Effector CD8-positive, alpha-beta T cell (primary cell): ENCODE data around the gene FARP1.

Experiments used
- DNase-seq: peaks from one replicate; lab custom pipeline; 2025; lab: John Stamatoyannopoulos, UW

The FARP1 gene

DNA sequence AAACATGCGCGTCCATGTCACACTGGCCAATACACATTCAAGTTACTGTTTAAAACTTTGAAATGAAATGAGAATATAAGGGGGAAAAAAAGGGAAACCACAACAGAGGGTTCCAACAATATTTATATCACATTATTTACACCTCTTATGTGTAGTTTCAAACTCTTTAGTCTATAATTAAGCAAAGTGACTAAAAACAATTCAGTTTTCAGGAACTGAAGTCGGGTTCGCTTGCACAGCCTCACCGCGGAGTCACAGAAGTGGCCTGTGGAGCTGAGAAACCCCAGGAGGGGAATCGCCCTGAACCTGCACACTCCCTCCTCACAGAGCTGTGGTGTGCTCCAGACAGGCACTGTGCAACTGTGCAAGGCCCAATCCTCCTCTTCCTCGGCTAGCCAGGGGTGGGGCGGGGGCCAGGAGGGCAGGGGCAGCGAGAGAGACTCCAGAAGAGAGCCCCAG is 358.1 kb downstream of the FARP1 start:
- no peak for DNase-seq

GRCh38 chr13:98503175-98504028 is 360.5 kb downstream of the FARP1 start:
- DNase-seq = no peak

DNA sequence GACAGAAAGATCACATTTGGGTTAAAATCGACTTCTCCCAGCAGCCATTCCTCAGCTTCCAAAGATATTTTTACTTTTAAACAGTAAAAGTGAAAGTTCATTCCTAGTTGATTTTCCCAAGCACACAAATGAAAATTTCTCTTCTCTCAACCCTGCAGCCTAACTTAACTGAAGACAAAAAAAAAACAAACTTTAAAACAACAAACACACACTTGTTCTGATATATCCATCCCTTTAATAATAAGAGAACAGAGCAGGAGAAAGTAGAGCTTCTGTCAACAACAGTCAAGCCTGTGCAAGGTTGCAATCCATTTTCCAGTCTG is 361.1 kb downstream of the FARP1 start:
- DNase-seq = no peak

DNA sequence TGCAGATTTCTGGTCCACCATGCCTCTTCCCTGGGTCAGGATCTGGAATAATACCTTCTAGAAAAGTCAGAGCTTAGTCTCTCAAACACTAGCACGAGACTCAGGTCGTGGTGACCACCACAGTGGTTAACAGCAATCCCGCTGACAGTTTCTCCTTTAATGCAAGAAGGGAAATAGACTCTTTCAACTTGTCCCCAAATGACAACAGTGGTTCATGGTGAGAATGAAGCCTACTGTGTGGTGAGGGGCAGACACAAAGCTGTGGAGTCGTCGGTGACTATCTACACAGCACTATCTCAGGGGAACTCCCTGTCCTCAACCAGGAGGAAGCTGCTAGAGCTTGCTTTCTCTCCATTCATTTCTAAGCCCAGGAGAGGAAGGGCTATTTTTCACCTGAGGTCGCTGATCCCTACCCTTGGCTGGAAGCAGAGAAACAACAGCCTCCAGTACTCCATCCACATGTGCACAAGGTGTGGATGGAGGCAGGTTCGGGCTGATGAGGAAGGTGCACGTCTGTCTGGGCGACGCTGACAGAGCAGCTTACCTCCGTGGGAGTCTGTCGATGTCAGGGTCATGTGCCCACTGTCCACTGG is 361.6 kb downstream of the FARP1 start:
- no peak for DNase-seq
